Measurements from ENCODE around the gene CHST5. TPM values are rescaled to one million over a fixed set of nuclear protein-coding genes. Genes with fewer than 3 reads are reported as not detected.

Gene CHST5
- total RNA-seq: under 1 TPM in 1 of 2 donors, not detected in 1; 0.56 TPM

DNA sequence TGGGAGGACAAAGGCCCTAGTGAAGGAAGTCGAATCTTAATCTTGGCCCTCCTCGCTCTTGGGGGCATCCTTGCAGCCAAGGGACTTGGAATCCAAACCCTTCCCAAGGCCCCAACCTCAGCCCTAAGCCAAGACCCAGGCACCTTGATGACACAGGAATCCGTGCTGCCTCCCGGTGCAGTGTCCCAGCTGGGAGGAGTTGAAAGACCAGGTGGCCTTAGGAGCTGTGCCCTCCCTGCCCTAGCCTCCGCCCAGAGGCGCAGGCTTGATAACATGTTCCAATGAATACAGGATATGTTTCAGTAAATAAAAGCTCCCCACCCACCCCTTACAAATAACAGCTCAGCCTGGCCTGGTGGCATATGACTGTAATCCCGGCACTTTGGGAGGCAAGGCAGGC, at the start of gene CHST5:
TSS of gene CHST5 (minus strand) at position 208 of the 400 bp plus-strand sequence. CDS start 5,724 bp downstream, outside the sequence.
- H3K4me1 ChIP-seq (ENCODE audit: control insufficient read depth in 1 of 2, low read depth in 2 of 2): peaks cover 0 to 28% of the 10 kb centered on the region in 2 donors
- peak within 1 kb of the TSS; percentile 44 for H3K4me3 ChIP-seq
- no peaks in the 10 kb centered on the region for H3K27me3 ChIP-seq (replicated peaks; ENCODE audit: insufficient read depth)
- peak within 1 kb of the TSS in 1 of 2 donors; percentile 27 for H3K27ac ChIP-seq
- H3K9me3 ChIP-seq: no peaks in the 10 kb centered on the region
- H3K36me3 ChIP-seq: no peaks in the 10 kb centered on the region
- TF ChIP-seq, protein P1, sequence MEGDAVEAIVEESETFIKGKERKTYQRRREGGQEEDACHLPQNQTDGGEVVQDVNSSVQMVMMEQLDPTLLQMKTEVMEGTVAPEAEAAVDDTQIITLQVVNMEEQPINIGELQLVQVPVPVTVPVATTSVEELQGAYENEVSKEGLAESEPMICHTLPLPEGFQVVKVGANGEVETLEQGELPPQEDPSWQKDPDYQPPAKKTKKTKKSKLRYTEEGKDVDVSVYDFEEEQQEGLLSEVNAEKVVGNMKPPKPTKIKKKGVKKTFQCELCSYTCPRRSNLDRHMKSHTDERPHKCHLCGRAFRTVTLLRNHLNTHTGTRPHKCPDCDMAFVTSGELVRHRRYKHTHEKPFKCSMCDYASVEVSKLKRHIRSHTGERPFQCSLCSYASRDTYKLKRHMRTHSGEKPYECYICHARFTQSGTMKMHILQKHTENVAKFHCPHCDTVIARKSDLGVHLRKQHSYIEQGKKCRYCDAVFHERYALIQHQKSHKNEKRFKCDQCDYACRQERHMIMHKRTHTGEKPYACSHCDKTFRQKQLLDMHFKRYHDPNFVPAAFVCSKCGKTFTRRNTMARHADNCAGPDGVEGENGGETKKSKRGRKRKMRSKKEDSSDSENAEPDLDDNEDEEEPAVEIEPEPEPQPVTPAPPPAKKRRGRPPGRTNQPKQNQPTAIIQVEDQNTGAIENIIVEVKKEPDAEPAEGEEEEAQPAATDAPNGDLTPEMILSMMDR (IDR thresholded peaks at IDR 0.05): no peak
- no peak for ATAC-seq (ENCODE audit: insufficient number of reproducible peaks, low FRiP score, low read depth)
- no peak for DNase-seq (ENCODE audit: low spot score)

DNA sequence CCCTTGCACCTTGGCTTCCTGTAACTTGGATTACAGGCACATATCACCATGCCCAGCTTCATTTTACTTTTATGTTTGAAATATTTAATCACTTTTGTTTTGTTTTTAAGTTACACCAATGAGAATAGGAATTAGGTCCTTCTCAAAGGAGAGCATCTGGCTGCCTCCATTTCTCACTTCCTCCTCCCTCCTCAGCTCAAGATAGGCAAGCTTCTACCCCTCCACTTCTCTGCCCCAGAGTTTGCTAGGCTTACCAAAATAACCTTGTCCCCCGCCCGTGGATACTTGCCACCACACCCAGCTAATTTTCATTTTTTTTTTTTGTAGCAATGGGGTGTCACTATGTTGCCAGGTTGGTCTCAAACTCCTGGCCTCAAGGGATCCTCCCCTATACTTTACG, 48.2 kb upstream of the CHST5 start:
- TF ChIP-seq, protein P1 (IDR thresholded peaks at IDR 0.05): no peak
- no peak overlapping the region for H3K27ac ChIP-seq
- no peaks in the 10 kb centered on the region for H3K27me3 ChIP-seq (replicated peaks; ENCODE audit: insufficient read depth)
- no peak overlapping the region for H3K4me3 ChIP-seq
- ATAC-seq (ENCODE audit: insufficient number of reproducible peaks, low FRiP score, low read depth) (no peak), DNase-seq (ENCODE audit: low spot score) (no peak)
- no peaks in the 10 kb centered on the region for H3K9me3 ChIP-seq
- peaks cover 0 to 8% of the 10 kb centered on the region in 2 donors for H3K4me1 ChIP-seq (ENCODE audit: control insufficient read depth in 1 of 2, low read depth in 2 of 2)
- H3K36me3 ChIP-seq: peaks cover 8% of the 10 kb centered on the region

DNA sequence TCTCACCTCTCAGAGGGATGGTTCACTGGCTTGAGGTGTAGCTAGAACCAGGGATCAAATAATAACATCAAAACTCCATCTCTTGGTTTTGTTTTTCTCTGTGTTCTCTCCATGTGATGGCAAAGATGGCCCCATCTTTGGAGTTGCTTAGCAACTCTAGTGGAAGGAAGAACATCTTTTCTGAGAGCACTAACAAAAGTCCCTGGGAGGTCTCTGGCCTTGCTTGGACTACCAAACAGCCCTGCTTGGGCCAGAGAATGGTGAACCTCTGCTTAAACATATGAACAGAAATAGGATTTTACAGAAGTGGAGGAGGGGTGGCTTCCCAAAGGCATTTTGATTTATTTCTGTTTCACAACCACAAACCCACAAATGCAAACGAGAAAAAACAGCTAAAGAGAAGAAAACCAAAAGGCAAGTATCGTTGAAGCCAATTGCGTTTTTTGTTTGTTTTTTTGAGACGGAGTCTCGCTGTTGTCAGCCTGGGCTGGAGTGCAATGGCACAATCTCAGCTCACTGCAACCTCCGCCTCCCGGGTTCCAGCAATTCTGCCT, 43.5 kb upstream of the CHST5 start:
- Histone ChIP-seq H3K36me3 (peaks cover 16% of the 10 kb centered on the region), H3K27ac (no peak overlapping the region), H3K9me3 (no peaks in the 10 kb centered on the region), H3K4me1 (ENCODE audit: control insufficient read depth in 1 of 2, low read depth in 2 of 2) (no peaks in the 10 kb centered on the region), H3K4me3 (no peak overlapping the region), H3K27me3 (replicated peaks; ENCODE audit: insufficient read depth) (no peaks in the 10 kb centered on the region)
- DNase-seq (ENCODE audit: low spot score): no peak
- no peak for ATAC-seq (ENCODE audit: insufficient number of reproducible peaks, low FRiP score, low read depth)
- TF ChIP-seq, protein P1 (IDR thresholded peaks at IDR 0.05): no peak

DNA sequence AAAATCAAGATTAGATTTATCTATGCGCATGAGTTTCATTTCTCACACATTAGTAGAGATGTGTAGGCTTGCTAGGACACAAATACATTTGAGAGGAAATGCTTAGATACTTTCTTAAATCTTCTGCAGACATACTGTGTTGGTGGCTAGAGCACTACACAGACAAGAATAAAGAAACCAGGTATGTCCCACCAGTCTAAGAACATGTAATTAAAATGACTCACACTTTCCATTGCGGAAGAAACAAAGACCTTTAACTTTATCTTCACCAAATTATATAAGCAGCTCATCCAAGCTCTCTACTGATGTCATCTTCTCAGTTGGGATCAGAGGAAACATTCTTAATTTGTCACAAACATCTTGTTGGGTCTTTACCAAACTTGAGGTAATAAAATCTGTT, 42.8 kb upstream of the CHST5 start:
- Histone ChIP-seq H3K4me1 (ENCODE audit: control insufficient read depth in 1 of 2, low read depth in 2 of 2) (peaks cover 0 to under 1% of the 10 kb centered on the region in 2 donors), H3K9me3 (no peaks in the 10 kb centered on the region), H3K27ac (no peak overlapping the region), H3K4me3 (no peak overlapping the region), H3K27me3 (replicated peaks; ENCODE audit: insufficient read depth) (no peaks in the 10 kb centered on the region), H3K36me3 (peaks cover 21% of the 10 kb centered on the region)
- ATAC-seq (ENCODE audit: insufficient number of reproducible peaks, low FRiP score, low read depth): no peak
- TF ChIP-seq, protein P1 (IDR thresholded peaks at IDR 0.05): no peak
- no peak for DNase-seq (ENCODE audit: low spot score)

DNA sequence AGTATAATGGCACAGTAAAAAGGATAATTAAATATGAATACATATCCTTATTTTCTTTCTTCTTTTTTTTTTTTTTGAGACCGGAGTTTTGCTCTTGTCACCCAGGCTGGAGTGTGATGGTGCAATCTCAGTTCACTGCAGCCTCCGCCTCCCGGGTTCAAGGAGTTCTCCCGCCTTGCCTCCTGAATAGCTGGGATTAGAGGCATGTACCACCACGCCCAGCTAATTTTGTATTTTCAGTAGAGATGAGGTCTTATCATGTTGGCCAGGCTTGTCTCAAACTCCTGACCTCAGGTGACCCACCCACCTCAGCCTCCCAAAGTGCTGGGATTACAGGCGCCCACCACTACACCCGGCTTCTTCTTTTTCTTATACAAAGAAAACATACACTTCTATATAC, 42.3 kb upstream of the CHST5 start:
- H3K27me3 ChIP-seq (replicated peaks; ENCODE audit: insufficient read depth): no peaks in the 10 kb centered on the region
- H3K27ac ChIP-seq: no peak overlapping the region
- H3K4me1 ChIP-seq (ENCODE audit: control insufficient read depth in 1 of 2, low read depth in 2 of 2): peaks cover 2 to 5% of the 10 kb centered on the region in 2 donors
- H3K36me3 ChIP-seq: peaks cover 26% of the 10 kb centered on the region
- DNase-seq (ENCODE audit: low spot score) (no peak), ATAC-seq (ENCODE audit: insufficient number of reproducible peaks, low FRiP score, low read depth) (no peak)
- TF ChIP-seq, protein P1 (IDR thresholded peaks at IDR 0.05): no peak
- no peak overlapping the region for H3K4me3 ChIP-seq
- no peaks in the 10 kb centered on the region for H3K9me3 ChIP-seq

All from thoracic aorta (tissue), 2 donors.